Transverse colon (tissue), 3 donors: ENCODE results near the gene POP5.

ENCODE experiments used
- EP300 ChIP-seq: sonication (generic); formaldehyde crosslinking; IDR thresholded peaks from one replicate; pipeline ENCODE4 v1.6.1; 2017; ENCODE audit warnings: antibody characterized with exemption, low read depth
- TF ChIP-seq, protein P1 (sequence below), 5 experiments: fragments of 200-600 bp in 3 of 5; fragments of 450-650 bp in 2 of 5; sonication (generic) in 3 of 5; IDR thresholded peaks; 1 replicate in 2 of 5; 2 replicates in 3 of 5; pipeline ENCODE4 v1.5.1; 2016 to 2017; ENCODE audit warnings: antibody characterized with exemption in 5 of 5, inconsistent platforms in 3 of 5, mild to moderate bottlenecking in 2 of 5, moderate library complexity in 1 of 5

DNA sequence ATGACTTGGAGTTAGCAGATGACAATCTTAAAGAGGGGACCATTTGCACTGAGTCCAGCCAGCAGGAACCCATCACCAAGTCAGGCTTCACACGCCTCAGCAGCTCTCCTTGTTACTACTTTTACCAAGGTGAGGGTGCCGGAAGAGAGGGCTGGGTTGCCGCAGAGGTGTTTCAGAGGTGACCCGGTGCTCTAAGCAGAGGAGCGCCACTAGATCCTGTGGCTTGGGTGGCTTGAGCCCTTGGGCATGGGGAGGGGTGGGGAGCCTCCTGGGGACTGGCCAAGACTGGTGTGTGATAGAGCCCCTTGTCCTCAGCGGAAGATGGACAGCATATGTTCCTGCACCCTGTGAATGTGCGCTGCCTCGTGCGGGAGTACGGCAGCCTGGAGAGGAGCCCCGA, 17.7 kb downstream of the POP5 start:
- TF ChIP-seq, protein P1, sequence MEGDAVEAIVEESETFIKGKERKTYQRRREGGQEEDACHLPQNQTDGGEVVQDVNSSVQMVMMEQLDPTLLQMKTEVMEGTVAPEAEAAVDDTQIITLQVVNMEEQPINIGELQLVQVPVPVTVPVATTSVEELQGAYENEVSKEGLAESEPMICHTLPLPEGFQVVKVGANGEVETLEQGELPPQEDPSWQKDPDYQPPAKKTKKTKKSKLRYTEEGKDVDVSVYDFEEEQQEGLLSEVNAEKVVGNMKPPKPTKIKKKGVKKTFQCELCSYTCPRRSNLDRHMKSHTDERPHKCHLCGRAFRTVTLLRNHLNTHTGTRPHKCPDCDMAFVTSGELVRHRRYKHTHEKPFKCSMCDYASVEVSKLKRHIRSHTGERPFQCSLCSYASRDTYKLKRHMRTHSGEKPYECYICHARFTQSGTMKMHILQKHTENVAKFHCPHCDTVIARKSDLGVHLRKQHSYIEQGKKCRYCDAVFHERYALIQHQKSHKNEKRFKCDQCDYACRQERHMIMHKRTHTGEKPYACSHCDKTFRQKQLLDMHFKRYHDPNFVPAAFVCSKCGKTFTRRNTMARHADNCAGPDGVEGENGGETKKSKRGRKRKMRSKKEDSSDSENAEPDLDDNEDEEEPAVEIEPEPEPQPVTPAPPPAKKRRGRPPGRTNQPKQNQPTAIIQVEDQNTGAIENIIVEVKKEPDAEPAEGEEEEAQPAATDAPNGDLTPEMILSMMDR (IDR thresholded peaks at IDR 0.05) = no peak
- no peak for TF ChIP-seq EP300
